Sciatic nerve (tissue), 2 donors: ENCODE data around the gene TGFBR3. TPM values are rescaled to one million over a fixed set of nuclear protein-coding genes. Genes with fewer than 3 reads are reported as not detected.

Experiments used
- ATAC-seq: fragments of 200-7000 bp; cut with Tn5 transposase; one replicate; pipeline ENCODE4 v1.9.1; 2020; ENCODE audit warnings: mild to moderate bottlenecking, moderate library complexity
- DNase-seq: peaks from one replicate; pipeline ENCODE4 v3.0.0-alpha.2; 2020; ENCODE audit warnings: low spot score
- intact Hi-C: fragments of 100-400 bp; cut with DNase I; formaldehyde crosslinking; loops from one replicate; pipeline ENCODE4 v1.14.2; 2022
- total RNA-seq: library from RNA; stranded (reverse); fragmentation: NEBNext Ultra II Directional; extraction: Animal tissue kit (Norgen Biotek cat#: 25700); gene quantifications from one replicate; pipeline ENCODE4 v1.2.1, GENCODE V29; 2021
- donor health status: DM: no; HTN: no; CAD: no.
- donor health status: DM: no; HTN: no; CAD: no.

TGFBR3 gene
- total RNA-seq, 1 donor from 2014 or later: 109 TPM

DNA sequence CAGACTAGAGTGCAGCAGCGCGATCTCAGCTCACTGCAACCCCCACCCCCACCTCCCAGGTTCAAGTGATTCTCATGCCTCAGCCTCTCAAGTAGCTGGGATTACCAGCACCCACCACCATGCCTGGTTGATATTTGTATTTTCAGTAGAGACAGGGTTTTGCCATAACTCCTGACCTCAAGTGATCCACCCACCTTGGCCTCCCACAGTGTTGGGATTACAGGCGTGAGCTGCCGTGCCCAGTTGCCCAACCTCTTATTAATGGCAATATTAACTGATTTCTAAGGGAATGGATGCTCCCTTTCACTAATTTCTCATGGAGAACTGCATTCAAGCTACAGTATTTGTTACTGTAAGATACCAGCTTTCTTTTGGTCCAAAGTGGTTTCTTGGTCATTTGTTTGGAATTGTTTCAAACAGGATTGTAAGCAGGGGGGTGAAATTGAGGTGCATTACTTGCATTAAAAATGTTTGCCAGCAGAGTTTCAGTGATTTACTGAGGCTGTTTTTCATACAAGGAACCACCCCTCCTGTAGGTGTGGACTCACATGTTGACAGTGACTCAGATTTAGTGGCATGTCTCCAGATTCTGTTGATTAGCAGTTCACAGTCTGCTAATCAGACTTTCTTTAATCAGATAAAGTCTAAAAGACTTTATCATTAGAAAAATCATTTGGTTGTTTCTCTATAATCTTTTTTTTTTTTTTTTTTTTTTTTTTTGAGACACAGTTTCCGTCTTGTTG is 3.9 kb upstream of the TGFBR3 start:
- ATAC-seq (no peak), DNase-seq (no peak)
- intact Hi-C loops: no loop called here

DNA sequence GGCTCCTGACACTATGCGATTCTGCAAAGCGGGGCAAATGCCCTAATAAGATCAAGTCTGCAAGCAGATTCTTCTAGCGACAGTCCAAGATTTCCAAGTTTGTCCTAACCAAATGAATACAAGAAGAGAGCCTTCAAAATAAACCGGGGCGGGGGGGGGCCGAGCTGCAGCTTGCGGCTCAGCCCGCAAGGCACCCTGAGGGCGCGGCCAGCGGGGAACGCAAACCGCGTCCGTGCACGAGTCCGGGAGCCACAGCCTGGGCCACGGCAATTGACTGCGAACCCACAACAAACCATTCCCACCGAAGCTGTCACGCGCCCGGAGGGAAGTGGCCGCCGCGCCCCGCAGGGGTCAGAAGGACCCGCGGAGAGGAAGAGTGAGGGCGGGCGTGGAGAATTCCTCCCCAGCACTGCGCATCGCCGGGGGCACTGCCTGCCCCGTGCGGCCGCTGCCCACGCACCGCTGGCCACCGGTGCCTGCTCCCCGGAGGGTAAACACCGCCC is 687 bp downstream of the TGFBR3 start:
- ATAC-seq (peak; percentile 13), DNase-seq (peak; percentile 72)
- intact Hi-C loops: no loop called here

DNA sequence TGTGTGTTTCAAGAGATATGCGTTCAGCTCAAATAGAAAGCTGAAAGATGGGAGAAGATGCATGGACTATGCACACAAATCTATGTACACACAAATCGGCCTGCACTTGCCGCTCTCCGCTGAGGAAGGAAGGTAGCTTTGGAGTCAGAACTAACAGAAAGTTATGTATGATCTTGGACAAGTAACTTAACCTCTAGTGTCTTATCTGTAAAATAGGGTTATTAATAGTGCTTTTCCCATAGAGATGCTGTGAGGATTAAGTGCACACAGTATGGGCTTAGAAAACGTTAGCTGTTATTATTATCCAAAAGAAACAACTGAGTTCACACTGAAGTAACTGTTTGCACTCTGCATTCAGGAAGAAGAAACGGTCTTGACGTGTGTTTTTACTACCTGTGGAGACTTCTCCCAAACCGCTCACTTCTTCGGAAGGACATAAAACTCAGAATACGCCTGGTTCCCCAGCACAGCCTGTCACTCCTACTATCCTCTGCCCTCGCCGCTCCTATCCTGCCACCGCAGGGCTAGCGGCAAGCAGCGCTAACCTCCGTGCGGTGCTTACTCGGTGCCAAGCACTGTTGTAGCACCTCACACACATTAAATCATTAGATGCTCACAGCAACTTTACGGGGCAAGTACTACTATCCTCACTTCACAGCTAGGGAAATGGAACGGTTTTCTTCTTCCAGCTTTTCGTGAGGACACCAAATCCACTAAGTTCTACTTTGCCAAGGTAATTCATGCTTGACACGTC is 1.3 kb downstream of the TGFBR3 start:
- peak; percentile 41 for ATAC-seq
- no peak for DNase-seq
- intact Hi-C loops: no loop called here

DNA sequence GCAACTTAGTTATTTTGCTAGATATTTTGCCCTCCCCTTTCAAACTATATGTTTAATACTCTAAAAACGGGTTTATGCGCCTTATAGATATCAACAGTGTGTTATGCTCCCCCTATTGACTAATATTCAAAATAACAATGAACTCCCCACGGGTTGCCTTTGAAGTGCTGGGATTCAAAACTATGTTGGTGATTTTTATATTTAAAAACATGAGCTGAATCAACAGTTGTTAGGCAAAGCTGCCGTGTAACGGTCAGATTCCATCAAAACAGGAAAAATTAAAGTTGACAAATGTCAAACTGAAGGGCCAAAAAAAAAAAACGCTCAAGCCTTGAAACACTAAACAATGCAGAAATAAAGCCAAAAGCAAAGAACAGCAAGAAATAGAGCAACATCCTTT is 2.5 kb downstream of the TGFBR3 start:
- ATAC-seq: no peak

DNA sequence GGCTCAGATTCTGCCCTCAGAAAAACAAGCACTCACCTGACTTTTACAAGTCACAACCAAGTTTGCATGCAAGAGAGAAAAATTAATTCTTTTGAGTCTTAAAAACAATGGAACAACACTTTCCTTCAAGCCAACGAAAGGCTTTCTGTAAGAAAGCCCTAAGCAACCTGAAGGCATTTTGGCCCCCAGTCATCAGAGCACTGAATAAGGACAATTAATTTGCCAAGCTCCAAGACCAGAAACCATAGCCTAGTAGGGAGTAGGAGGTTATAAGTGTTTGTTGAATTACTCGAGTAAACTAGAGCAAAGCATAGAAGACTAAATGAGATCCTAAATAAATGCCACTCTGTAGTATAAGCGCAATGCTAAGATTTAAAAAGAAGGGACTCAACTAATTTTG is 4.7 kb downstream of the TGFBR3 start:
- DNase-seq: no peak
- intact Hi-C loops: no loop called here
- no peak for ATAC-seq

More for the DNA sequence above, 2.5 kb downstream of the TGFBR3 start:
- no peak for DNase-seq
- intact Hi-C loops: no loop called here

DNA sequence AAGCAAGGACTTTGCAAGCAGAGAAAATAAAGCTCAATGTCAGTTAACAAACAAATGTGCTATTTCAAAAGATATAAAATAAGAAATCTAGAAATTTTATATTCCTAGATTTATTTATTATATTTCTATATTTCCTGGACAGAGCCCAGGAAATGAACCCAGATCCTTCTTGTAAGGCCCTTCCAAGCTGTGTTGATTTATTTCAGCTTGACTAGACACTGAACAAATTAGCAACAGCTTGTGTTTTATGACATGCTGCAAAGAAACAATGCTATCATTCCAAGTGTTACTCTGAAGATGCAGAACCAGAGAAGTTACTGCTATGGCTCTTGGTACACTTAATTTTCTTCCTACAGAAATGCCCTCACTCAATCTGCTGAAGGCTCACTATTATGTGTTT is 6.2 kb downstream of the TGFBR3 start:
- intact Hi-C loops: no loop called here
- DNase-seq (no peak), ATAC-seq (no peak)

DNA sequence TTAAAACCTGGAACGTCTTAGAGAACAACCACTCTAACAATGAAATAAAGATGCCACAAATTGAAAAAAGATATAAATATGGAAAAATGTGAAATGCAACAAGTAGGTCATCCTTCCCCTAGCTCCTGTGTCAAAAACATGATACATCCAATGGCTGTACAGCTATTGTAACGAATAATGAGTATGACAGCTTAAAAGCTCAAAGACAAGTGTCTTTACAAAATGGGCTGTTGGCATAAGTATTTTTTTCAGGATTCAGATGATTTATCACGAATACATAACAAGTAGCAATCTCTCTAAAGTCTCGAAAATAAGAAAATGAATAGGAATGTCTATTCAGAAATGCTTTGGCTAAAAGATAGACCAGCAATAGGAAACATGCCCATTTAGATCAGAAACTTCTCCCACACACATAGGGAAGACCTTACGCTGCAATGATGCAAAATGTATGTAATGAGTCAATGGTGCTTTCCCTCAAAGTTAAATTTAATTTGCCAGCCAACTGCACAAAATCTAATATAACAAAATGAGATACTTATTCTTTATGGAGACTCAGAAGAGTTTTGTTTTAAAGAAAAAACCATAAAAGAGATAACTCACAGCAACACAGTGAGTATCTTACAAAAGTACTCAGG is 8.3 kb downstream of the TGFBR3 start:
- intact Hi-C loops: no loop called here
- DNase-seq (no peak), ATAC-seq (no peak)

DNA sequence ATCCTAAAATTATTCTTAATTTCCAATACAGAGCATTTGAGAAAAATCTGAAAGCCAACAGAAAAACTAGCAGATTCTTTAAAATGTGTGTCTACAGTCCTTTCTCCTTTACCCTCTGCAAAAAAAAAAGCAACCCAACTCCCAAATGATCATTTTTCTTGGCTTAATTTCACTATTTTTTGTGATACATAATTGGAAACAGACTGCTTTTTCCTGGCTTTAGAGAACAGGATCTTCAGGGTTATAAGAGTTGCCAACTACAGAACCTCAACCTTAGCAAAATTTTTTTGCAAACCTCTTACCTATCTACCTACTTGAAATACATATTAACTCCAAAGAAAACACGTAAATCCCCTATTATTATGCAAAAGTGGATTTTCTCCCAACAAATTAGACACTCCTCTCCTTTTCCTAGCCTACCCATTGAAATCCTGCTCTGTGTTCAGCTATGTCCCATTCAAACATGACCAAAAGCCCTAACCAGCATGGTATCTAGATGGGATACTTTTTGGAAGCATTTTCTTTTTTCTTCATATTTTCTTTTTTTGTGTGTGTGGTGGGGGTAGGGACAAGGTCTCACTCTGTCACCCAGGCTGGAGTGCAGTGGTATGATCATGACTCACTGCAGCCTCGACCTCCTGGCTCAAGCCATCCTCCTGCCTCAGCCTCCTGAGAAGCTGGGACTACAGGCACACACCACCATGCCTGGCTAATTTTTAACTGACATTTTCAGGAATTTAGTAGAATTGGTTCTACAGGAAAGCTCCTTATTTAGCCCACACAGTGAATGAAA is 9.0 kb downstream of the TGFBR3 start:
- DNase-seq: no peak
- peak; percentile 54 for ATAC-seq
- intact Hi-C loops: no loop called here

DNA sequence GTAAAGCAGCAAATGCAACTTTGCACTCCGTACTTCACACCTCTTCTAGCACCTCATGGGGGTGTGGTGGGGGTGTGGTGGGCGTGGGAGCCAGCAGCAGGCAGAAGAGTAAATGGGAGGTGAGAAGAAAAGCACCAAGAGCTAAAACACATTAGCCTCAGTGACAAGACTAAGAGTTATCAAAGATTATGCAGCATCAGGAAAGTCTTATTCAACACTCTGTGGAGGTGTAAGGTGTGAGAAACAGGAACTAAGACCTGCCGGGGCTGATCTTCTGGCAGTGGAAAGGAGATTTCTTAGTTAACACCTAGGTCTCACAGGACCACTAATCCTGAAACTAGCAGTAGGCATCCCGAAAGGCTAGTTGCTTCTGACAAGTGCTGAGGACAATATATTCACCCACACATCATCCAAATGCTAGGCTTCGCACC is 9.9 kb downstream of the TGFBR3 start:
- ATAC-seq: no peak
- DNase-seq: no peak
- intact Hi-C loops: no loop called here

DNA sequence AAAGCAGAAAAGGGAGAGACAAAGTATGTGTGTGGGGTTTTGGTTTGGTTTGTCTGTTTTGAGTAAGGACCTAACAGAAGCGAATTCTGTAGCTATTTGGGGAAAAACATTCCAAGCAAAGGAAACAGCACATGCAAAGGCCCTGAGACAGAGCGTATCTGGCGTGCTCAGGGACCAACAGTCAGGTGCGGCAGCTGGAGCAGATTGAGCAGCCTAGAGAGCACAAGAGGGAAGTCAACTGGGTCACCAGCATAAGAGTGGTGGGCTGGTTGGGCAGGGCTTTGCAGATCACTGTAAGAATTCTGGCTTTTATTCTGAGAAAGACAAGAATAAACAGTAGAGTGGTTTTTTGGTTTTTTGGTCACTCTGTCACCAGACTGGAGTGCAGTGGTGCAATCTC is 11.8 kb downstream of the TGFBR3 start:
- no peak for ATAC-seq
- no peak for DNase-seq
- intact Hi-C loops: no loop called here

DNA sequence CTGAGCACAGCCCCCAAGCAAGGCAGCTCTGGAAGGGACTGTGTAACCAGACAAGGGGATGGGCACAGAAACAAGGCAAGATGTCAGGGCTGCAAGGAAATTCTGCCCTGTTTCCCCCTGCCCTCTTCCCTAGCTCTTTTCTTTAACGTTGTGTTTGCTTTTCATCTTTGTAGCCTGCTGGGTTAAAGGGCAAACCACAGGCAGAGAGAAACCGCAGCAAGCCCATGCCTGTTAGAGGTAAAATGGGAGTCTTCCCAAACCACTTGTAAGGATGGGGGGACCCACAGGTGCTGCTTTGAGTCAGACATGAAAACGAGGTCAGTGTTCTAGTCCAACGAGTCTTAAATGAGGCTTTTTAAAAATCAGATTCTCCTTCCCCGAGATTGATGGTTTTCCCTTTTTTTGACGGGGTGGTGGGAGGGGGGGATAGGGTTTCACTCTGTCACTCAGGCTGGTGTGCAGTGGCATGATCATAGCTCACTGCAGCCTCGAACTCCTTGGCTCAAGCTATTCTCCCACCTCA is 13.3 kb downstream of the TGFBR3 start:
- intact Hi-C loops: no loop called here
- DNase-seq (no peak), ATAC-seq (peak; percentile 37)

DNA sequence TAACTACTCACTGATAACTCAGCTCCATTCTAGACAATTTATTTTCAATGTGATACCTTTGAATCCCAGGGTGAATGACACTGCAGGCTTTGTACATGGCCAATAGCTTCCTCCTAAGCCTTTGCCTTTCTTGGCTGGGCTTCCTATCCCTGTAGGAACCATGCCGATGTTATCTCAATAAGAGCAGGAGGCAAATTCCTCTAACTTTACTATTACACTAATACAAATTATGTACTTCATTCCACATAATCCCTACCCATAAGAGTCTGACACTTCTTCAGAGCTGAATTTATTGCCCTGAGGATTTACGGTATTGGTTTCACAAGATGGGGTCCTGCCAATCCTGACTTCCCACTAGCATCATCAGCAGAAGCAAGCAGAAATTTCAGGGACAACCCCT is 14.0 kb downstream of the TGFBR3 start:
- DNase-seq (no peak), ATAC-seq (peak; percentile 31)
- intact Hi-C loops: no loop called here

DNA sequence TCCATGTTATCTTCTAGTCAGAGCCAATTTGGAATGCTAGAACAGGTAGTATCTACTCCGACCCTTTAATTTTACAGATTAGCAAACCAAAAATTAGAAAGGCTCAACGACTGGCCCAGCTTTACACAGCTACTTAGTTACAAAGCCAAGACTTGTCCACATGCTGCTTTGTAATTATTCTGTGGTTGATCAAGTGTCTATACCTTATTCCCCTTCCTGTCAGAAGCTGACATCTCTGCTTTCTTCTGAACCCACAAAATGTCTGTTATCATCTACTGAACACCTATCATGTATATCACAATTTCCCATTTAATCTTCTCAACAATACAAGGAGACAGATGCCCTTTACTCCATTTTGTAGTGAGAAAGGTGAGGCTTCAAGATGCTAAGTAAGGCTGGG is 15.6 kb downstream of the TGFBR3 start:
- DNase-seq (no peak), ATAC-seq (no peak)
- intact Hi-C loops: no loop called here

DNA sequence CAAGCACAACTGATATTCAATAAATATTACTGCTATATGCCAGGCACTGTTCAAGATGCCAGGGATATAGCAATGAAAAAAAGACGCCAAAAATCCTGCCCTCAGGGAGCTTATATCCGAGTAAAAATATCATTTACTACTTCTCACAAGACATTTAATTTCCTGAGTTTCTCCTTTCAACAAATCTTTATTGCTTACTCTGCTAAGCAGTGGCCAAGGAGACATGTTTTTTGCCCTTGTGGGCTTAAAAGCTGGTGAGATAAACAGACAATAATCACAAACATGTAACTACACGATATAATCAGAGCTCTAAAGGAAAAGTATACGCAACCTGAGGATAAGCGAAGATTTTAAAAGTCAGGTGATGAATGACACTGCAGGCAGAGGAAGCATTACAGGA is 19.5 kb downstream of the TGFBR3 start:
- ATAC-seq: no peak
- no peak for DNase-seq
- intact Hi-C loops: no loop called here

DNA sequence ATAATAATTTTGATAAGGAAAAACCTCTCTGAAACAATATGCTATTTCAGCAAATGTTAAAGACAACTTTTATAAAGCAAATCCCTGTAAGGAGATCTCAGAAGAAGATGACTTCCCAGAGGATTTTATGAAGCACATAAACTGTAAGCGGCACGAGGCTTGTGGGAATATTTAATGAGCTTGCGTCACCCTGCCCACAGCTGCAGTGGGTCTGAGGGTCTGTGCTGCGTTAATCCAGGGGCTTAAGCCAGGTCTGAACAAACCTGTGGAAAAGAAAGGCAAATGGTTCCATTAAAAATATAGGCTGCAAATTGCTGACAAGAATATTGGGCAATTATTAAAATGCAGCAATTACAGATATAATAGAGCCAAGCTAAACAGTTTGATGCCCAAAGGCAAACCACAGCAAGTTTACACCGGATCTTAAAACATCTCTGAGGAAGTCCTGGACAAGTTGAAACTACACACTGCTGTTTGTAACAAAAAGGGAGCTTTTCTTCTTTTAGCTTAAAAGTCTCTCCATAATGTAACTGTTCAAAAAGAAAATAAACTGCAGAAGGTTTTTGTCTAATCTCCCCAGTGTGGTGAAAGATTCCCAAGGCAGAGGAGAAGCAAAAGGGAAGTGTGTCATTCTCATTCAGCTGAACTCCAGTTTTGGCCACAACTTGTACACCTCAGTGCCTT is 21.8 kb downstream of the TGFBR3 start:
- ATAC-seq (peak; percentile 83), DNase-seq (no peak)
- intact Hi-C loops: no loop called here

DNA sequence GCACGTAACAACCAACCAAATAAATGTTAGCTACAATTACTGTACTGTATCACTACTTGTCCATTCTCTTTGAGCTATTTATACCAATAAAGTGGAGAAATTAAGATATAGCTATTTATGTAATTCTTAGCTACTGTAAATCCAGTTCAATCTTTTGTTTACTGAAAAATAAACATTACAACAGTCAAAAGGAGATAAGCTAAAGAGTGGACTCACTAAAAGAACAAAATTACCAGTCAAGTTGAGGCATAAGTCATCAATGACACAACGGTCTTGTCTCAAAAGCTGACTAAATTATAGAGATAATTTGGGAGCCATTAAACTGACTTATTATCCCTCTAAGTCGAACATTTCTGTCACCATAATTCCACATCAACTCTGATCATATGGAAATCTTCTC is 22.5 kb downstream of the TGFBR3 start:
- ATAC-seq (no peak), DNase-seq (no peak)
- intact Hi-C loops: no loop called here

DNA sequence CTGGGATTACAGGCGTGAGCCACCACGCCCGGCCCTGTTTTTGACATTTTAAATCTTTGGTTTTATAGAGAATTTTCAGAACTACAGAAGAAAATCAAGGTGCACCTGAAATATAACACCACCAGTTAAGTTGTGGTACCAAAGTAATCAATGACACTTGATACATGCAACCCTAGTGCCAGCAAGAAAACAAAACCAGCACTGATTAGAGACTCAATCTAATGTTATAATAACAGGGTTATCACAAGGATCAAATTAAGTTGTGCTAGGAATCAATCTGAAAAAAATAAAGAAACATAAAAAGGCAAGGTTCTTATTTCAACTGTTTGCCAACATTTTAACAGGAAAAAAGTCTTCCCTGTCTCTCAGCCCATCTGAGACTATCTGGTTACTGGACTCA is 23.8 kb downstream of the TGFBR3 start:
- intact Hi-C loops: no loop called here
- DNase-seq: no peak
- no peak for ATAC-seq

DNA sequence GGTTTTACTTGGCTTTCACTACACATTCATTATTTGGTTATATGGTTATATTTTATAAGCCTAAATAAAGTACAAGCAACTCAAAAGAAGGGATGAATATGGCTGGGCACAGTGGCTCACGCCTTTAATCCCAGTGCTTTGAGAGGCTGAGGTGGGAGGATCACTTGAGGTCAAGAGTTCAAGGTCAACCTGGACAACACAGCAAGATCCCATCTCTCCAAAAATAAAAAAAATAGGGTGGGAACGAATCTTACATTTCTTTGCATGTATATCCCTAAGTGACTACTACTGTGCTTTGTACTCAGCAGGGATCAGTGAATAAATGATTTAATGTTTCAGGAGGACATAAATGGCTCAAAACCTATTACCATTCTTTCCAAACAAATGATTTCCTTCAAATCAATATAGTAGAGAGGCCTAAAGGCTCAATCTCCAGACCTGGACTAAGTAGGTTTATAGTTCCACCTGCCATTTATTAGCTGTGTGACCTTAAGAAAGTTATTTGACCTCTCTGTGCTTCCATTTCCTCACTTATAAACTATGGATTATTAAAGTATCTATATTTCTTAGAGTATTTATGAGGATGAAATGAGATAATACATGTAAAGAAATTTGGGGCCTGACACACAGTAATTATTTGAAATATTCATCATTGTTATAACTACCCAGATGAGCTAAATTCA is 28.3 kb downstream of the TGFBR3 start:
- intact Hi-C loops: no loop called here
- ATAC-seq (no peak), DNase-seq (no peak)
